Gastroesophageal sphincter (tissue), 4 donors: ENCODE data around the gene CEP89. TPM values are rescaled to one million over a fixed set of nuclear protein-coding genes. Genes with fewer than 3 reads are reported as not detected.
"Not testable (repeated sequence)": the region's sequence is repeated elsewhere in the genome, so short reads cannot be mapped to it uniquely, and the experiment has no call there.

Experiments used
- ATAC-seq: fragments of 150-250 bp; one replicate; pipeline ENCODE4 v1.9.1; 2016; ENCODE audit warnings: mild to moderate bottlenecking, moderate library complexity
- H3K27ac ChIP-seq, 4 donors: fragments of 200-600 bp; sonication (generic) in 3 of 4; 1 replicate in 3 of 4; 2 replicates in 1 of 4; pipeline ENCODE4 v1.5.1; 2016 to 2019
- H3K27me3 ChIP-seq: fragments of 200-600 bp; sonication (generic); one replicate; pipeline ENCODE4 v1.5.1; 2019
- H3K36me3 ChIP-seq, 2 donors: fragments of 200-600 bp; sonication (generic); one replicate each; pipeline ENCODE4 v1.5.1; 2019; ENCODE audit warnings: control low read depth in 1 of 2
- H3K4me1 ChIP-seq, 3 donors: fragments of 200-600 bp; sonication (generic); 1 replicate in 2 of 3; 2 replicates in 1 of 3; pipeline ENCODE4 v1.5.1; 2016 to 2019; ENCODE audit warnings: control low read depth in 2 of 3
- H3K4me3 ChIP-seq, 2 donors: fragments of 200-600 bp; sonication (generic); one replicate each; pipeline ENCODE4 v1.5.1; 2019; ENCODE audit warnings: mild to moderate bottlenecking in 1 of 2, moderate library complexity in 1 of 2
- H3K9me3 ChIP-seq, 3 donors: fragments of 200-600 bp; sonication (generic); one replicate each; pipeline ENCODE4 v1.5.1; 2017 to 2019; ENCODE audit warnings: control low read depth in 2 of 3
- CTCF ChIP-seq, 4 experiments: fragments of 200-600 bp in 2 of 4; fragments of 450-650 bp in 2 of 4; sonication (generic) in 1 of 4; IDR thresholded peaks; one replicate each; pipeline ENCODE4 v1.5.1; 2017 to 2019; ENCODE audit warnings: antibody characterized with exemption in 4 of 4, mild to moderate bottlenecking in 2 of 4, moderate library complexity in 2 of 4
- EP300 ChIP-seq: sonication (generic); formaldehyde crosslinking; IDR thresholded peaks from one replicate; pipeline ENCODE4 v1.6.1; 2017; ENCODE audit warnings: antibody characterized with exemption, mild to moderate bottlenecking
- POLR2A ChIP-seq, 2 donors: fragments of 450-650 bp; IDR thresholded peaks; one replicate each; pipeline ENCODE4 v1.6.1; 2017; ENCODE audit warnings: antibody characterized with exemption in 2 of 2, mild to moderate bottlenecking in 2 of 2, moderate library complexity in 1 of 2
- POLR2AphosphoS5 ChIP-seq: sonication (generic); formaldehyde crosslinking; IDR thresholded peaks from one replicate; pipeline ENCODE4 v1.6.1; 2017; ENCODE audit warnings: antibody characterized with exemption
- WGBS, 2 donors: methylation state at CpG; one replicate each; pipeline ENCODE4 v1.1.5; 2018; ENCODE audit warnings: low coverage in 1 of 2; 5-methylcytosine and 5-hydroxymethylcytosine counted together
- total RNA-seq, 4 donors: library from RNA; depleted of rRNA; stranded (reverse); fragments of >200 nt; gene quantifications; one replicate each; pipeline ENCODE4 v1.1.0, GENCODE V29; 2016

CEP89 gene
- total RNA-seq, 4 donors from 2014 or later, result 14.8 to 21.9 (median 20.2) TPM

DNA sequence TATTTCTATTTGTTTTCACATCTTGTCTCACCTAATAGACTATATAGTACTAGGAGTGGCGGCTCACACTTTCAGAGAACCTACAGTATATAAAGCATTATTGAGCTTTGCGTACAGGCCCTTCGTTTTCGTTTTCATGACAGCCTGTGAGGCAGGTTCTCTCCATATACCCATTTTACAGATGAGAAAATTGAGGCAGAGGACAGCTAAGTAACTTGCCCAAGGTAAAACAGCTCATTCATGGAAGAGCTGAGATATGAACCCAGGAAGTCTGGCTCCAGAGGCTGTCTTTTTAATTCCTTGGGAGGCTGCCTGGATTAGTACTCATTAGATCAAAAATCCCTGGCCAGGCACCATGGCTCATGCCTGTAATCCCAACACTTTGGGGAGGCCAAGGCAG, 29.2 kb upstream of the CEP89 start:
- H3K4me1 ChIP-seq, result no peaks in the 10 kb centered on the region
- no peak for ATAC-seq
- no peaks in the 10 kb centered on the region for H3K27me3 ChIP-seq
- H3K4me3 ChIP-seq, result no peak overlapping the region
- H3K36me3 ChIP-seq, result peaks cover 0 to 3% of the 10 kb centered on the region in 2 donors
- WGBS, 2 donors, result 90 to 100% methylated on average over 2 to 4 of the region's 4 CpGs
- TF ChIP-seq POLR2A (IDR thresholded peaks at IDR 0.05) (no peak), POLR2AphosphoS5 (no peak), EP300 (no peak), CTCF (IDR thresholded peaks at IDR 0.05) (no peak)
- no peaks in the 10 kb centered on the region for H3K9me3 ChIP-seq
- H3K27ac ChIP-seq, result no peak overlapping the region

GRCh38 chr19:33000510-33000909, 28.8 kb upstream of the CEP89 start:
- H3K27me3 ChIP-seq, result no peaks in the 10 kb centered on the region
- peaks cover 0 to 3% of the 10 kb centered on the region in 2 donors for H3K36me3 ChIP-seq
- H3K4me1 ChIP-seq, result no peaks in the 10 kb centered on the region
- WGBS, 2 donors, result 91 to 96% methylated on average over 7 to 8 of the region's 8 CpGs
- no peaks in the 10 kb centered on the region for H3K9me3 ChIP-seq
- ATAC-seq, result no peak
- H3K4me3 ChIP-seq, result no peak overlapping the region
- TF ChIP-seq POLR2A (IDR thresholded peaks at IDR 0.05) (no peak), CTCF (IDR thresholded peaks at IDR 0.05) (no peak), POLR2AphosphoS5 (no peak), EP300 (no peak)
- H3K27ac ChIP-seq, result no peak overlapping the region

DNA sequence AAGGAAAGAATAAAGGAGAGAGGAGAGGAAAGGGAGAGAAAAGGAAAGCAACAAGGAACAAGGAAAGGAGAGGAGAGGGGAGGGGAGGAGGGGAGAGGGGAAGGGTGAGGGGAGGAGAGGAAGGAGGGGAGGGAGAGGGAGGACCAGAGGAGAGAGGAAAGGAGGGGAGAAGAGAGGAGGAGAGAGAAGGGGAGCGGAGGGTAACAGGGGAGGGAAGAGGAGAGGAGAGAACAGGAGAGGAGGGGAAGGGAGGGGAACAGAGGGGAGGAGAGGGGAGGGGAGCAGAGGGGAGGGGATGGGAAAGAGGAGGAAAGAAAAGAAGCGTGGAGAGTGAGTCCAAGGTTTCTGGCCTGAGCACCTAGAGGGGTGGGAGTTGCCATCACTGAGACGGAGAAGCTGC, 27.0 kb upstream of the CEP89 start:
- TF ChIP-seq EP300 (no peak), CTCF (IDR thresholded peaks at IDR 0.05) (no peak), POLR2A (IDR thresholded peaks at IDR 0.05) (no peak)
- no peaks in the 10 kb centered on the region for H3K4me1 ChIP-seq
- peaks cover 0 to 6% of the 10 kb centered on the region in 2 donors for H3K36me3 ChIP-seq
- 53 to 86% methylated on average over 2 of the region's 3 CpGs for WGBS, 2 donors
- ATAC-seq, result no peak
- H3K27me3 ChIP-seq, result no peaks in the 10 kb centered on the region
- no peak overlapping the region for H3K4me3 ChIP-seq
- H3K27ac ChIP-seq, result no peak overlapping the region
- no peaks in the 10 kb centered on the region for H3K9me3 ChIP-seq

GRCh38 chr19:32997716-32998355, 26.1 kb upstream of the CEP89 start:
- TF ChIP-seq POLR2A (IDR thresholded peaks at IDR 0.05), result no peak
- no peak for TF ChIP-seq EP300
- TF ChIP-seq CTCF (IDR thresholded peaks at IDR 0.05), result no peak
- no peak for TF ChIP-seq POLR2AphosphoS5
- Histone ChIP-seq H3K36me3 (peaks cover 0 to 6% of the 10 kb centered on the region in 2 donors), H3K4me3 (no peak overlapping the region), H3K27ac (no peak overlapping the region), H3K9me3 (no peaks in the 10 kb centered on the region), H3K27me3 (no peaks in the 10 kb centered on the region), H3K4me1 (no peaks in the 10 kb centered on the region)
- ATAC-seq, result no peak
- 73 to 91% methylated on average over 2 to 7 of the region's 14 CpGs for WGBS, 2 donors

DNA sequence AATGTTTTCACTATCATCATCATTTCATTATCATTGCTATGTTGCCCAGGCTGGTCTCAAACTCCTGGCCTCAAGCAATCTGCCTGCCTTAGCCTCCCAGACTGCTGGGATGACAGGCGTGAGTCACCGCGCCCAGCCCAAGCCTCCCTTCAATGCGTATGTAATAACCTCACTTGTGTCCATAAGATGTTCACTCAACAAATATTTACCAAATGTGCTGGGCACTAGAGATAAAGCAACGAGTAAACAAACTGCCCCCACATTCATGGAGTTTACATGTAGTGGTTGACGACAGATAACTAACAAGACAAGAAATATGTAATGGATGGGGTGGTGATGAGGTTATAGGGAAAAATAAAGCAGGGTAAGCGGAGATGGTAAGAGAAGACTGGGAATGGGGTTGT, 25.3 kb upstream of the CEP89 start:
- WGBS, 2 donors, result 78 to 94% methylated on average over 3 to 4 of the region's 7 CpGs
- not testable (repeated sequence) for H3K27me3 ChIP-seq, H3K27ac ChIP-seq, H3K36me3 ChIP-seq, H3K9me3 ChIP-seq, ATAC-seq, H3K4me1 ChIP-seq, H3K4me3 ChIP-seq

DNA sequence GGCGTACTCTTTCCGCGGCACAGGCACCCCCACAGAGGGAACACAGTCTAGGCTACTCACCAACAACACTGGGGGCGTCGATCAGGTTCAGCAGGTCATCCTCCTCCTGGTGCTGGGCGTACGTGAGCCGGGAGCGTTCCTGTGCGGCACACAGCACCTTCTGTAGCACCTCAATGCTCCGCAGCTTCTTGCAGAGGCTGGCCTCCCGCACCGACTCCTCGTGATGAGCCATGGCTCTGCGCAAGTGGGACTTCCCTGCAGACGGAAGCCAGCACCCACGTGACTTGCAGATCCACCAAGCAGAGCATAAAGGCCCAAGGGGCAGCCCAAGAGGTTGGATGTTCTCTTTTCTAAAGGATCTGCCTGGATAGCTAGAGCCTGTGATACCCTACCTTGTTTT, 24.2 kb upstream of the CEP89 start:
- H3K9me3 ChIP-seq, H3K4me1 ChIP-seq, H3K27me3 ChIP-seq, H3K27ac ChIP-seq, ATAC-seq, H3K4me3 ChIP-seq, H3K36me3 ChIP-seq: not testable (repeated sequence)
- WGBS, 2 donors, result 33% methylated on average over 2 of the region's 17 CpGs; no CpG with 5 or more reads in 1 of the 2 donors
